Endodermal cell (in vitro differentiated cells): Measurements from ENCODE around the gene ADCY4. TPM values are rescaled to one million over a fixed set of nuclear protein-coding genes. Genes with fewer than 3 reads are reported as not detected.

Experiments
- DNase-seq: peaks from one replicate; pipeline ENCODE4 v3.0.0-alpha.2; 2017
- H3K27ac ChIP-seq: 2 replicates; pipeline ENCODE4 v1.5.1; 2013; ENCODE audit warnings: mild to moderate bottlenecking, low read depth, low read length, moderate library complexity
- H3K27me3 ChIP-seq: 2 replicates; pipeline ENCODE4 v1.6.1; 2013; ENCODE audit warnings: mild to moderate bottlenecking, low read length, moderate library complexity; ENCODE audit not compliant: insufficient read depth, control insufficient read depth, poor library complexity, severe bottlenecking
- H3K36me3 ChIP-seq: 2 replicates; pipeline ENCODE4 v1.7.0; 2013; ENCODE audit warnings: mild to moderate bottlenecking, low read length, moderate library complexity; ENCODE audit not compliant: control insufficient read depth, insufficient read depth
- H3K4me1 ChIP-seq: one replicate; pipeline ENCODE4 v1.7.0; 2013; ENCODE audit warnings: low read length; ENCODE audit not compliant: control insufficient read depth, insufficient read depth
- H3K4me3 ChIP-seq: 2 replicates; pipeline ENCODE4 v1.5.1; 2013; ENCODE audit warnings: mild to moderate bottlenecking, low read length, moderate library complexity
- H3K9ac ChIP-seq: 2 replicates; pipeline ENCODE4 v1.6.1; 2013; ENCODE audit warnings: mild to moderate bottlenecking, low read length, moderate library complexity; ENCODE audit not compliant: poor library complexity, severe bottlenecking; ENCODE audit errors: extremely low read depth
- H3K9me3 ChIP-seq: 2 replicates; pipeline ENCODE4 v1.6.1; 2013; ENCODE audit warnings: mild to moderate bottlenecking, low read length, moderate library complexity; ENCODE audit not compliant: control insufficient read depth
- H3K27ac Mint-ChIP-seq: 2 replicates; pipeline ENCODE4 v1.8.0; 2020; ENCODE audit warnings: mixed read lengths
- H3K27me3 Mint-ChIP-seq: 2 replicates; pipeline ENCODE4 v1.8.0; 2021; ENCODE audit warnings: mild to moderate bottlenecking, mixed read lengths; ENCODE audit not compliant: insufficient read depth
- H3K36me3 Mint-ChIP-seq: 2 replicates; pipeline ENCODE4 v1.8.0; 2020; ENCODE audit warnings: low read depth, mixed read lengths
- H3K4me1 Mint-ChIP-seq: 2 replicates; pipeline ENCODE4 v1.8.0; 2020; ENCODE audit warnings: mixed read lengths
- H3K4me3 Mint-ChIP-seq: 2 replicates; pipeline ENCODE4 v1.8.0; 2020; ENCODE audit warnings: mild to moderate bottlenecking, moderate library complexity, mixed read lengths
- H3K9me3 Mint-ChIP-seq: 2 replicates; pipeline ENCODE4 v1.8.0; 2020; ENCODE audit warnings: mild to moderate bottlenecking, mixed read lengths
- CTCF ChIP-seq: fragments of 200-600 bp; sonication (generic); conservative IDR thresholded peaks from 2 replicates; pipeline ENCODE4 v1.5.0; 2021; ENCODE audit warnings: antibody characterized with exemption, mild to moderate bottlenecking
- WGBS, 2 experiments: methylation state at CpG; one replicate each; pipeline versions ENCODE4 v1.1.5 to v1.1.7; 2013; ENCODE audit warnings: missing lambda C conversion rate in 2 of 2, mixed read lengths in 1 of 2; ENCODE audit not compliant: insufficient coverage in 1 of 2, insufficient read length in 1 of 2; 5-methylcytosine and 5-hydroxymethylcytosine counted together
- total RNA-seq, 2 donors: library from RNA; stranded (reverse); fragmentation: NEBNext Ultra II Directional in 1 of 2; extraction: Animal tissue kit (Norgen Biotek cat#: 25700) in 1 of 2; gene quantifications; 2 replicates in 1 of 2; 3 replicates in 1 of 2; pipeline ENCODE4 v1.2.1, GENCODE V29; 2021

The ADCY4 gene
- total RNA-seq, 2 donors from 2014 or later = not detected

GRCh38 chr14:24337824-24338175, 2.9 kb upstream of the ADCY4 start:
- 87 to 96% methylated on average over 5 to 8 of the region's 8 CpGs for WGBS, 2 experiments
- Mint-ChIP-seq H3K9me3 (no peaks in the 10 kb centered on the region), H3K4me3 (no peak overlapping the region), H3K36me3 (no peaks in the 10 kb centered on the region), H3K4me1 (peaks cover 16% of the 10 kb centered on the region), H3K27ac (no peak overlapping the region), H3K27me3 (peaks cover 99% of the 10 kb centered on the region)
- Histone ChIP-seq H3K4me1 (peaks cover 4% of the 10 kb centered on the region), H3K36me3 (no peaks in the 10 kb centered on the region), H3K27ac (no peak overlapping the region), H3K27me3 (peaks cover 98% of the 10 kb centered on the region), H3K9ac (no peak overlapping the region), H3K4me3 (no peak overlapping the region), H3K9me3 (no peaks in the 10 kb centered on the region)
- DNase-seq = no peak
- TF ChIP-seq CTCF = no peak

- no peak overlapping the region for H3K4me3 ChIP-seq
- H3K9ac ChIP-seq = no peak overlapping the region
- no peaks in the 10 kb centered on the region for H3K9me3 Mint-ChIP-seq
- no peaks in the 10 kb centered on the region for H3K36me3 ChIP-seq
- peak; percentile 38 for DNase-seq
- no peak overlapping the region for H3K4me3 Mint-ChIP-seq
- H3K9me3 ChIP-seq = no peaks in the 10 kb centered on the region
- 79 to 88% methylated on average over 4 to 7 of the region's 7 CpGs for WGBS, 2 experiments
- no peak overlapping the region for H3K27ac ChIP-seq
- H3K4me1 Mint-ChIP-seq = peaks cover 19% of the 10 kb centered on the region
- H3K27ac Mint-ChIP-seq = no peak overlapping the region
- H3K4me1 ChIP-seq = peaks cover 4% of the 10 kb centered on the region
- no peaks in the 10 kb centered on the region for H3K36me3 Mint-ChIP-seq
- H3K27me3 Mint-ChIP-seq = peaks cover 99% of the 10 kb centered on the region
- no peak for TF ChIP-seq CTCF
- peaks cover 99% of the 10 kb centered on the region for H3K27me3 ChIP-seq
Measured at GRCh38 chr14:24337144-24337823, 2.4 kb upstream of the ADCY4 start.

DNA sequence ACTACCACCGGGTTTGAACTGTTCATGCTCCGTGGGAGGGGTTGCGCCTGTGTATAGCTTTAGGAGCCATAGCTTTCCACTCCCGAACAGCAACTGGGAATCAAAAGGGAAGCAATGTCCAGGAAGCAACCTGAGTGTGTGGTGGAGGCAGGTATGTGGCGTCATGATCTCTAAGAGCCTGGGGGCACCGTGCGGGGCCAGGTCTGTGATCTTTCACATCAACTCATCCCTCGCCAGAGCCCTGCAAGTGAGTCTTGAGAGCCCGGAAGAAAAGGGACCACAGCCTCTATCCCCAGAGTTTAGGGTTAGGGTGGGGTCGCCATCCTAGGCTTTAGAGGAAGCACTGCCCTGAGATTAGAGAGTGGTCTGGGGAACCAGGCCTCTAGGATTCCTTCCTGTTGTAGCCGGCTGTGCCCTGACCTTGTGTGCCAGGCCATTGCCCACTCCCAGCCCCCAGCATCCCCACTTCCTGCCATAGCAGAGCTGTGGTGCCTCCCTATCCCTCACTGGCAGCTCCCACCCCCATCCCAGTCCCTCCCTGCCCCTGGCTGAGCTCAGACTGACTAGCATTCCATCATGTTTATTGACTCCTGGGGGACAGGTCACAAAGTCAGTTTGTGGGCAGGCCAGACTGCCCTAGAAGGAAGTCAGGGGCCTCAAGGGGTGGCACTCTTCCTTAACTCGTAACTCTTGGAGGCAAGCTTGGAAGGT, 745 bp upstream of the ADCY4 start:
- peaks cover 4% of the 10 kb centered on the region for H3K4me1 ChIP-seq
- 76 to 78% methylated on average over 8 to 12 of the region's 12 CpGs for WGBS, 2 experiments
- no peak overlapping the region for H3K9ac ChIP-seq
- H3K9me3 ChIP-seq = no peaks in the 10 kb centered on the region
- no peak overlapping the region for H3K27ac Mint-ChIP-seq
- no peaks in the 10 kb centered on the region for H3K36me3 ChIP-seq
- H3K9me3 Mint-ChIP-seq = no peaks in the 10 kb centered on the region
- DNase-seq = peak; percentile 60
- H3K4me3 ChIP-seq = no peak overlapping the region
- peaks cover 99% of the 10 kb centered on the region for H3K27me3 Mint-ChIP-seq
- H3K36me3 Mint-ChIP-seq = no peaks in the 10 kb centered on the region
- H3K4me1 Mint-ChIP-seq = peaks cover 22% of the 10 kb centered on the region
- no peak overlapping the region for H3K27ac ChIP-seq
- peak overlapping the region; percentile 34 for H3K4me3 Mint-ChIP-seq
- peaks cover 100% of the 10 kb centered on the region for H3K27me3 ChIP-seq
- TF ChIP-seq CTCF = no peak
